GM12878 (cell line): ENCODE data around the gene RFC4.

Source experiments
- ASH2L ChIP-seq: fragments of 300-600, 200-600 bp; sonication (generic); IDR thresholded peaks from 2 replicates; pipeline ENCODE4 v1.6.1; 2017; ENCODE audit warnings: low read depth, mild to moderate bottlenecking, borderline replicate concordance
- EZH2 ChIP-seq: IDR thresholded peaks from 2 replicates; pipeline ENCODE4 v1.6.1; 2012; ENCODE audit warnings: low read depth, mild to moderate bottlenecking, control low read depth, inconsistent platforms, low read length, borderline replicate concordance; ENCODE audit not compliant: control insufficient read depth
- TF ChIP-seq, protein P1 (sequence below), 3 experiments: IDR thresholded peaks in 2 of 3; conservative IDR thresholded peaks in 1 of 3; 2 replicates each; pipeline ENCODE4 v1.5.1; 2011; ENCODE audit warnings: low read depth in 3 of 3, low read length in 3 of 3, mild to moderate bottlenecking in 3 of 3, control low read depth in 2 of 3, moderate library complexity in 2 of 3, inconsistent platforms in 1 of 3, mixed read lengths in 1 of 3; ENCODE audit not compliant: control insufficient read depth in 2 of 3, insufficient read depth in 1 of 3; ENCODE audit errors: extremely low read depth in 1 of 3
- TF ChIP-seq, protein P2 (sequence below): IDR thresholded peaks from 2 replicates; pipeline ENCODE4 v1.6.1; 2012; ENCODE audit warnings: mild to moderate bottlenecking, low read depth, low read length

DNA sequence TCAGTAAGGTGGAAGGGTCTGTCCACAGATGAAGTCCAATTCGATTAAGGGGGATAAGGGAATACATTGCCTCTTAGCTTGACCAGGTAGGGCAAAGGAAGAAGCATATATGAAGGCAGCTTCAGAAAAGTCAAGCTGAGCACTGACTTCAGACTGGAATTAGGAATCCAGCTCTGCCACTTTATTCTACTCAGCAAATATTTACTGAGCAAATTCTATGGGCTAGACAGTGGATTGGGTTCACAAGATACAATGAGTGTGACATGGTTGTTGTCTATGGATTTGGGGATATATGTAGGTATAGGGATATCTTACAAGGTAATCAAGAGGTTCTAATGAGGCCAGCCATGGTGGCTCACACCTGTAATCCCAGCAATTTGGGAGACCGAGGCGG is 36.8 kb upstream of the RFC4 start:
- TF ChIP-seq, protein P1, sequence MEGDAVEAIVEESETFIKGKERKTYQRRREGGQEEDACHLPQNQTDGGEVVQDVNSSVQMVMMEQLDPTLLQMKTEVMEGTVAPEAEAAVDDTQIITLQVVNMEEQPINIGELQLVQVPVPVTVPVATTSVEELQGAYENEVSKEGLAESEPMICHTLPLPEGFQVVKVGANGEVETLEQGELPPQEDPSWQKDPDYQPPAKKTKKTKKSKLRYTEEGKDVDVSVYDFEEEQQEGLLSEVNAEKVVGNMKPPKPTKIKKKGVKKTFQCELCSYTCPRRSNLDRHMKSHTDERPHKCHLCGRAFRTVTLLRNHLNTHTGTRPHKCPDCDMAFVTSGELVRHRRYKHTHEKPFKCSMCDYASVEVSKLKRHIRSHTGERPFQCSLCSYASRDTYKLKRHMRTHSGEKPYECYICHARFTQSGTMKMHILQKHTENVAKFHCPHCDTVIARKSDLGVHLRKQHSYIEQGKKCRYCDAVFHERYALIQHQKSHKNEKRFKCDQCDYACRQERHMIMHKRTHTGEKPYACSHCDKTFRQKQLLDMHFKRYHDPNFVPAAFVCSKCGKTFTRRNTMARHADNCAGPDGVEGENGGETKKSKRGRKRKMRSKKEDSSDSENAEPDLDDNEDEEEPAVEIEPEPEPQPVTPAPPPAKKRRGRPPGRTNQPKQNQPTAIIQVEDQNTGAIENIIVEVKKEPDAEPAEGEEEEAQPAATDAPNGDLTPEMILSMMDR (IDR thresholded peaks at IDR 0.05 in 2 of 3, conservative IDR thresholded peaks at IDR 0.05 in 1 of 3; ENCODE audit: control insufficient read depth in 2 of 3, extremely low read depth in 1 of 3, insufficient read depth in 1 of 3, low read depth in 3 of 3, low read length in 3 of 3) = no peak
- no peak for TF ChIP-seq EZH2
- no peak for TF ChIP-seq ASH2L
- TF ChIP-seq, protein P2, sequence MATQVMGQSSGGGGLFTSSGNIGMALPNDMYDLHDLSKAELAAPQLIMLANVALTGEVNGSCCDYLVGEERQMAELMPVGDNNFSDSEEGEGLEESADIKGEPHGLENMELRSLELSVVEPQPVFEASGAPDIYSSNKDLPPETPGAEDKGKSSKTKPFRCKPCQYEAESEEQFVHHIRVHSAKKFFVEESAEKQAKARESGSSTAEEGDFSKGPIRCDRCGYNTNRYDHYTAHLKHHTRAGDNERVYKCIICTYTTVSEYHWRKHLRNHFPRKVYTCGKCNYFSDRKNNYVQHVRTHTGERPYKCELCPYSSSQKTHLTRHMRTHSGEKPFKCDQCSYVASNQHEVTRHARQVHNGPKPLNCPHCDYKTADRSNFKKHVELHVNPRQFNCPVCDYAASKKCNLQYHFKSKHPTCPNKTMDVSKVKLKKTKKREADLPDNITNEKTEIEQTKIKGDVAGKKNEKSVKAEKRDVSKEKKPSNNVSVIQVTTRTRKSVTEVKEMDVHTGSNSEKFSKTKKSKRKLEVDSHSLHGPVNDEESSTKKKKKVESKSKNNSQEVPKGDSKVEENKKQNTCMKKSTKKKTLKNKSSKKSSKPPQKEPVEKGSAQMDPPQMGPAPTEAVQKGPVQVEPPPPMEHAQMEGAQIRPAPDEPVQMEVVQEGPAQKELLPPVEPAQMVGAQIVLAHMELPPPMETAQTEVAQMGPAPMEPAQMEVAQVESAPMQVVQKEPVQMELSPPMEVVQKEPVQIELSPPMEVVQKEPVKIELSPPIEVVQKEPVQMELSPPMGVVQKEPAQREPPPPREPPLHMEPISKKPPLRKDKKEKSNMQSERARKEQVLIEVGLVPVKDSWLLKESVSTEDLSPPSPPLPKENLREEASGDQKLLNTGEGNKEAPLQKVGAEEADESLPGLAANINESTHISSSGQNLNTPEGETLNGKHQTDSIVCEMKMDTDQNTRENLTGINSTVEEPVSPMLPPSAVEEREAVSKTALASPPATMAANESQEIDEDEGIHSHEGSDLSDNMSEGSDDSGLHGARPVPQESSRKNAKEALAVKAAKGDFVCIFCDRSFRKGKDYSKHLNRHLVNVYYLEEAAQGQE = no peak
